SH-SY5Y (cell line): ENCODE data around the gene RIT2.

Experiments
- GATA2 ChIP-seq: IDR thresholded peaks from 2 replicates; pipeline ENCODE4 v1.6.1; 2011; ENCODE audit warnings: mild to moderate bottlenecking, low read depth, low read length
- GATA3 ChIP-seq: IDR thresholded peaks from 2 replicates; pipeline ENCODE4 v1.6.1; 2011; ENCODE audit warnings: low read depth, mild to moderate bottlenecking, low read length, moderate library complexity

GRCh38 chr18:42861271-42861670, 254.2 kb downstream of the RIT2 start:
- no peak for TF ChIP-seq GATA2
- TF ChIP-seq GATA3 = no peak
